GM23338 (cell line): ENCODE measurements around the gene MUS81. TPM values are rescaled to one million over a fixed set of nuclear protein-coding genes. Genes with fewer than 3 reads are reported as not detected.

Experiments used
- ATAC-seq: fragments of 200-7000 bp; cut with Tn5 transposase; 3 replicates; pipeline ENCODE4 v1.9.1; 2020
- DNase-seq: peaks from one replicate; pipeline ENCODE4 v3.0.0-alpha.2; 2015; ENCODE audit warnings: low spot score
- H2AFZ ChIP-seq: fragments of 200-600 bp; sonication (generic); 2 replicates; pipeline ENCODE4 v1.8.0; 2016; ENCODE audit warnings: antibody characterized with exemption, mild to moderate bottlenecking, moderate library complexity
- H3F3A ChIP-seq: fragments of 200-600 bp; sonication (generic); replicated peaks from 2 replicates; pipeline ENCODE4 v1.8.0; 2017; ENCODE audit warnings: antibody characterized with exemption, mixed run types, low read depth
- H3K27ac ChIP-seq: fragments of 200-600 bp; sonication (generic); 2 replicates; pipeline ENCODE4 v1.6.1; 2016; ENCODE audit warnings: low read depth
- H3K27me3 ChIP-seq: fragments of 200-600 bp; sonication (generic); 2 replicates; pipeline ENCODE4 v1.8.0; 2016; ENCODE audit warnings: mild to moderate bottlenecking, mixed run types, moderate library complexity; ENCODE audit not compliant: insufficient read depth
- H3K36me3 ChIP-seq: fragments of 200-600 bp; sonication (generic); 2 replicates; pipeline ENCODE4 v1.8.0; 2016; ENCODE audit warnings: mild to moderate bottlenecking; ENCODE audit not compliant: insufficient read depth
- H3K4me1 ChIP-seq: fragments of 200-600 bp; sonication (generic); 2 replicates; pipeline ENCODE4 v1.8.0; 2016; ENCODE audit warnings: mild to moderate bottlenecking, moderate library complexity; ENCODE audit not compliant: insufficient read depth
- H3K4me2 ChIP-seq: fragments of 200-600 bp; sonication (generic); 2 replicates; pipeline ENCODE4 v1.7.1; 2017; ENCODE audit warnings: mixed run types
- H3K4me3 ChIP-seq: fragments of 200-600 bp; sonication (generic); 2 replicates; pipeline ENCODE4 v1.6.1; 2016; ENCODE audit warnings: mixed run types
- H3K79me2 ChIP-seq: fragments of 200-600 bp; sonication (generic); replicated peaks from 2 replicates; pipeline ENCODE4 v1.8.0; 2017; ENCODE audit warnings: mild to moderate bottlenecking; ENCODE audit not compliant: insufficient read depth
- H3K9me2 ChIP-seq: fragments of 200-600 bp; sonication (generic); 2 replicates; pipeline ENCODE4 v1.8.0; 2017; ENCODE audit not compliant: insufficient read depth
- H4K20me1 ChIP-seq: fragments of 200-600 bp; sonication (generic); replicated peaks from 2 replicates; pipeline ENCODE4 v1.8.0; 2017; ENCODE audit warnings: mild to moderate bottlenecking; ENCODE audit not compliant: insufficient read depth
- H3K27ac Mint-ChIP-seq: 2 replicates; pipeline ENCODE4 v1.8.0; 2020; ENCODE audit warnings: inconsistent platforms, mild to moderate bottlenecking, moderate library complexity, mixed read lengths
- H3K27me3 Mint-ChIP-seq: 3 replicates; pipeline ENCODE4 v1.8.0; 2022; ENCODE audit warnings: low read depth, mild to moderate bottlenecking, moderate library complexity, mixed read lengths, inconsistent platforms; ENCODE audit not compliant: insufficient read depth, poor library complexity
- H3K36me3 Mint-ChIP-seq: 3 replicates; pipeline ENCODE4 v1.8.0; 2021; ENCODE audit warnings: low read depth, mild to moderate bottlenecking, inconsistent platforms, moderate library complexity, mixed read lengths
- H3K4me1 Mint-ChIP-seq: 3 replicates; pipeline ENCODE4 v1.8.0; 2020; ENCODE audit warnings: mild to moderate bottlenecking, inconsistent platforms, mixed read lengths
- H3K4me3 Mint-ChIP-seq: 3 replicates; pipeline ENCODE4 v1.8.0; 2021; ENCODE audit warnings: moderate library complexity, mild to moderate bottlenecking, inconsistent platforms, mixed read lengths
- H3K9me3 Mint-ChIP-seq: 3 replicates; pipeline ENCODE4 v1.8.0; 2020; ENCODE audit warnings: moderate library complexity, mild to moderate bottlenecking, inconsistent platforms, mixed read lengths
- CREB1 ChIP-seq: fragments of 250-450 bp; sonication (Bioruptor Pico); IDR thresholded peaks from 2 replicates; pipeline ENCODE4 v1.5.0; 2020; ENCODE audit warnings: low read depth, mild to moderate bottlenecking, moderate library complexity
- CTCF ChIP-seq, 2 experiments: fragments of 200-600 bp in 1 of 2; sonication (generic) in 1 of 2; conservative IDR thresholded peaks; 2 replicates each; pipeline versions ENCODE4 v1.5.1 to v1.6.1; 2016 to 2017; ENCODE audit warnings: antibody characterized with exemption in 2 of 2, low read depth in 2 of 2, mild to moderate bottlenecking in 2 of 2, moderate library complexity in 1 of 2
- ETS1 ChIP-seq: IDR thresholded peaks from 2 replicates; pipeline ENCODE4 v1.6.1; 2016; ENCODE audit warnings: antibody characterized with exemption
- EZH2 ChIP-seq: fragments of 200-600 bp; sonication (generic); IDR thresholded peaks from one replicate; pipeline ENCODE4 v1.8.0; 2017; ENCODE audit warnings: antibody characterized with exemption, mild to moderate bottlenecking, low read depth; ENCODE audit not compliant: unreplicated experiment
- EZH2phosphoT487 ChIP-seq: fragments of 200-600 bp; sonication (generic); IDR thresholded peaks from one replicate; pipeline ENCODE4 v1.8.1; 2018; ENCODE audit warnings: antibody characterized with exemption; ENCODE audit not compliant: unreplicated experiment
- JUNB ChIP-seq: IDR thresholded peaks from one replicate; pipeline ENCODE4 v1.6.1; 2016; ENCODE audit warnings: antibody characterized with exemption; ENCODE audit not compliant: unreplicated experiment
- NANOG ChIP-seq: IDR thresholded peaks from 2 replicates; pipeline ENCODE4 v1.6.1; 2016; ENCODE audit warnings: antibody characterized with exemption, borderline replicate concordance
- POLR2AphosphoS5 ChIP-seq: IDR thresholded peaks from 2 replicates; pipeline ENCODE4 v1.6.1; 2016; ENCODE audit warnings: antibody characterized with exemption, low read depth
- REST ChIP-seq: IDR thresholded peaks from one replicate; pipeline ENCODE4 v1.6.1; 2018; ENCODE audit warnings: antibody characterized with exemption; ENCODE audit not compliant: unreplicated experiment
- STAT1 ChIP-seq: IDR thresholded peaks from one replicate; pipeline ENCODE4 v1.6.1; 2016; ENCODE audit warnings: antibody characterized with exemption; ENCODE audit not compliant: unreplicated experiment
- ZNF114 ChIP-seq: fragments of 250-450 bp; sonication (Bioruptor Pico); IDR thresholded peaks from 2 replicates; pipeline ENCODE4 v1.5.0; 2020; ENCODE audit warnings: mild to moderate bottlenecking, moderate library complexity
- ZNF331 ChIP-seq: fragments of 250-450 bp; sonication (Bioruptor Pico); IDR thresholded peaks from 2 replicates; pipeline ENCODE4 v1.5.0; 2020; ENCODE audit warnings: low read depth, mild to moderate bottlenecking, moderate library complexity
- ZNF462 ChIP-seq: fragments of 250-450 bp; sonication (Bioruptor Pico); IDR thresholded peaks from 2 replicates; pipeline ENCODE4 v1.5.0; 2020; ENCODE audit warnings: mild to moderate bottlenecking, moderate library complexity
- polyA plus RNA-seq: library from polyadenylated mRNA; unstranded; fragments of >200 nt; fragmentation: Nextera tagmentation; extraction: Ambion mirVana; gene quantifications from 2 replicates; pipeline ENCODE4 v1.2.1, GENCODE V29; 2016
- total RNA-seq: library from RNA; depleted of rRNA; stranded (reverse); fragments of >200 nt; shearing (Covaris generic); gene quantifications from 2 replicates; pipeline ENCODE4 v1.2.3, GENCODE V29; 2014

The MUS81 gene
- total and polyA plus RNA-seq, 2 experiments from 2014 or later: 38.5 to 48.6 TPM

- TF ChIP-seq CTCF (conservative IDR thresholded peaks at IDR 0.05; ENCODE audit: low read depth in 2 of 2) (no peak), ETS1 (no peak), JUNB (no peak), POLR2AphosphoS5 (no peak), REST (no peak), EZH2 (no peak), STAT1 (no peak), ZNF331 (no peak), NANOG (no peak), CREB1 (CRISPR knock-in tag) (no peak), ZNF462 (CRISPR knock-in tag) (no peak), ZNF114 (CRISPR knock-in tag) (no peak), EZH2phosphoT487 (no peak)
Observed at GRCh38 chr11:65868907-65869306, 8.7 kb downstream of the MUS81 start.

More at GRCh38 chr11:65868907-65869306, 8.7 kb downstream of the MUS81 start:
- Mint-ChIP-seq H3K36me3 (peaks cover 14% of the 10 kb centered on the region), H3K9me3 (no peaks in the 10 kb centered on the region; the same call in 2 of the 3 replicates), H3K27me3 (peaks cover 45% of the 10 kb centered on the region), H3K4me1 (peaks cover 8% of the 10 kb centered on the region), H3K27ac (no peak overlapping the region), H3K4me3 (no peak overlapping the region; the same call in 2 of the 3 replicates)
- Histone ChIP-seq H3K27me3 (peaks cover 29% of the 10 kb centered on the region), H3F3A (peaks cover 9% of the 10 kb centered on the region; the same call in 1 of the 2 replicates), H3K79me2 (no peaks in the 10 kb centered on the region), H3K27ac (no peak overlapping the region), H3K4me1 (no peaks in the 10 kb centered on the region; the same call in 1 of the 2 replicates), H4K20me1 (no peaks in the 10 kb centered on the region; the same call in 1 of the 2 replicates), H3K4me3 (no peak overlapping the region), H3K9me2 (no peaks in the 10 kb centered on the region), H3K36me3 (no peaks in the 10 kb centered on the region; the same call in 1 of the 2 replicates), H2AFZ (no peak overlapping the region), H3K4me2 (no peak overlapping the region)
- DNase-seq (no peak), ATAC-seq (no peak)
